ENCODE data around the gene IQGAP3.

DNA sequence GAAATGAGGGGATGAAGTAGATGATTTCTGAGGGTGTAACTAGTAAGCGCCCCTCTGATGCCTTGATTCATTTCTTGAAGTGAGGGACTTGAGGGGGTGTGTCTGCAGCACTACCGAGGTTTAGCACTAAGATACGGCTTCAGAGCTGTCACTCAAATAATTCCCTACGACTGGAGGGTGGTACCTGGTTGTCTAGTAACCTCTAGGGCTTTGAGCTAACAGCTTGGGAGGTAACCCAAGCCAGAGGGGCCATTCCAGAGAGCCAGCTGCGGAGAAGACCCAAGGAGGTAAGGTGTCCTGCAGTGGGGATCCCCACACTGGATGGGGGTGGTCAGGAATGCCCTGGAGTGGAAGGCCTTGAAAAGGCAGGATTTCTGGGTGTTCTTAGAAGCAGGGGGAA is 7.1 kb upstream of the IQGAP3 start, which contains the start of gene TTC24:
- TF ChIP-seq, protein P1, sequence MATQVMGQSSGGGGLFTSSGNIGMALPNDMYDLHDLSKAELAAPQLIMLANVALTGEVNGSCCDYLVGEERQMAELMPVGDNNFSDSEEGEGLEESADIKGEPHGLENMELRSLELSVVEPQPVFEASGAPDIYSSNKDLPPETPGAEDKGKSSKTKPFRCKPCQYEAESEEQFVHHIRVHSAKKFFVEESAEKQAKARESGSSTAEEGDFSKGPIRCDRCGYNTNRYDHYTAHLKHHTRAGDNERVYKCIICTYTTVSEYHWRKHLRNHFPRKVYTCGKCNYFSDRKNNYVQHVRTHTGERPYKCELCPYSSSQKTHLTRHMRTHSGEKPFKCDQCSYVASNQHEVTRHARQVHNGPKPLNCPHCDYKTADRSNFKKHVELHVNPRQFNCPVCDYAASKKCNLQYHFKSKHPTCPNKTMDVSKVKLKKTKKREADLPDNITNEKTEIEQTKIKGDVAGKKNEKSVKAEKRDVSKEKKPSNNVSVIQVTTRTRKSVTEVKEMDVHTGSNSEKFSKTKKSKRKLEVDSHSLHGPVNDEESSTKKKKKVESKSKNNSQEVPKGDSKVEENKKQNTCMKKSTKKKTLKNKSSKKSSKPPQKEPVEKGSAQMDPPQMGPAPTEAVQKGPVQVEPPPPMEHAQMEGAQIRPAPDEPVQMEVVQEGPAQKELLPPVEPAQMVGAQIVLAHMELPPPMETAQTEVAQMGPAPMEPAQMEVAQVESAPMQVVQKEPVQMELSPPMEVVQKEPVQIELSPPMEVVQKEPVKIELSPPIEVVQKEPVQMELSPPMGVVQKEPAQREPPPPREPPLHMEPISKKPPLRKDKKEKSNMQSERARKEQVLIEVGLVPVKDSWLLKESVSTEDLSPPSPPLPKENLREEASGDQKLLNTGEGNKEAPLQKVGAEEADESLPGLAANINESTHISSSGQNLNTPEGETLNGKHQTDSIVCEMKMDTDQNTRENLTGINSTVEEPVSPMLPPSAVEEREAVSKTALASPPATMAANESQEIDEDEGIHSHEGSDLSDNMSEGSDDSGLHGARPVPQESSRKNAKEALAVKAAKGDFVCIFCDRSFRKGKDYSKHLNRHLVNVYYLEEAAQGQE (IDR thresholded peaks at IDR 0.05; ENCODE audit: unreplicated experiment), result no peak
- TF ChIP-seq, protein P2, sequence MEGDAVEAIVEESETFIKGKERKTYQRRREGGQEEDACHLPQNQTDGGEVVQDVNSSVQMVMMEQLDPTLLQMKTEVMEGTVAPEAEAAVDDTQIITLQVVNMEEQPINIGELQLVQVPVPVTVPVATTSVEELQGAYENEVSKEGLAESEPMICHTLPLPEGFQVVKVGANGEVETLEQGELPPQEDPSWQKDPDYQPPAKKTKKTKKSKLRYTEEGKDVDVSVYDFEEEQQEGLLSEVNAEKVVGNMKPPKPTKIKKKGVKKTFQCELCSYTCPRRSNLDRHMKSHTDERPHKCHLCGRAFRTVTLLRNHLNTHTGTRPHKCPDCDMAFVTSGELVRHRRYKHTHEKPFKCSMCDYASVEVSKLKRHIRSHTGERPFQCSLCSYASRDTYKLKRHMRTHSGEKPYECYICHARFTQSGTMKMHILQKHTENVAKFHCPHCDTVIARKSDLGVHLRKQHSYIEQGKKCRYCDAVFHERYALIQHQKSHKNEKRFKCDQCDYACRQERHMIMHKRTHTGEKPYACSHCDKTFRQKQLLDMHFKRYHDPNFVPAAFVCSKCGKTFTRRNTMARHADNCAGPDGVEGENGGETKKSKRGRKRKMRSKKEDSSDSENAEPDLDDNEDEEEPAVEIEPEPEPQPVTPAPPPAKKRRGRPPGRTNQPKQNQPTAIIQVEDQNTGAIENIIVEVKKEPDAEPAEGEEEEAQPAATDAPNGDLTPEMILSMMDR (conservative IDR thresholded peaks at IDR 0.05; ENCODE audit: low read depth in 2 of 2), result no peak
- TF ChIP-seq POLR2AphosphoS5 (IDR thresholded peaks at IDR 0.05; ENCODE audit: low read depth) (no peak), EZH2 (IDR thresholded peaks at IDR 0.05; ENCODE audit: low read depth, unreplicated experiment) (no peak)

Data from GM23338 (cell line).